Fibroblast of mammary gland (primary cell): ENCODE measurements around the gene RBMXL3.
"Not testable (repeated sequence)": the region's sequence is repeated elsewhere in the genome, so short reads cannot be mapped to it uniquely, and the experiment has no call there.

ENCODE experiments used
- DNase-seq: peaks from one replicate; pipeline ENCODE4 v3.0.0-alpha.2; 2010; ENCODE audit warnings: low read depth
- H3K4me3 ChIP-seq: 2 replicates; pipeline ENCODE4 v1.5.1; 2011; ENCODE audit warnings: low read depth, mild to moderate bottlenecking, low read length, moderate library complexity; ENCODE audit not compliant: control insufficient read depth
- TF ChIP-seq, protein P1 (sequence below): conservative IDR thresholded peaks from 2 replicates; pipeline ENCODE4 v1.5.1; 2011; ENCODE audit warnings: low read depth, low read length, inconsistent platforms; ENCODE audit not compliant: control insufficient read depth, insufficient read depth

Gene RBMXL3

DNA sequence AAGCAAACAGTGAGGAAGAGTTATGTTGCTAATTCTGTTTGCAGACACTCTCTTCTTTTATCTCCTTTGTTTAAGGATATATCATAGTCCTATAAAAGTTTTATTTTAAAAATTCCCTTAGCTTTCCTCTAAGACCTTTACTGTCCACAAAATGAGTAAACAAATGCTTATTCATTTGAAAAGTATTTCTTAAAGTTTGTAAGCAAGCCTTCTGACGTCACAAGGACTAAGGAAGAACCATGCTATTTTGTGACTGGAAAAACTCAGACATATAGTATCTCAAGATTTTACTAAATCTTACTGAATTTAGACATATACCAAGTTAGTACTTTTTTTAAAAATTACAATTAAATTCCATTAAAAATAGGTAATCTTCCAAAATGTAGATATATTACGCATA is 5.2 kb upstream of the RBMXL3 start:
- TF ChIP-seq, protein P1, sequence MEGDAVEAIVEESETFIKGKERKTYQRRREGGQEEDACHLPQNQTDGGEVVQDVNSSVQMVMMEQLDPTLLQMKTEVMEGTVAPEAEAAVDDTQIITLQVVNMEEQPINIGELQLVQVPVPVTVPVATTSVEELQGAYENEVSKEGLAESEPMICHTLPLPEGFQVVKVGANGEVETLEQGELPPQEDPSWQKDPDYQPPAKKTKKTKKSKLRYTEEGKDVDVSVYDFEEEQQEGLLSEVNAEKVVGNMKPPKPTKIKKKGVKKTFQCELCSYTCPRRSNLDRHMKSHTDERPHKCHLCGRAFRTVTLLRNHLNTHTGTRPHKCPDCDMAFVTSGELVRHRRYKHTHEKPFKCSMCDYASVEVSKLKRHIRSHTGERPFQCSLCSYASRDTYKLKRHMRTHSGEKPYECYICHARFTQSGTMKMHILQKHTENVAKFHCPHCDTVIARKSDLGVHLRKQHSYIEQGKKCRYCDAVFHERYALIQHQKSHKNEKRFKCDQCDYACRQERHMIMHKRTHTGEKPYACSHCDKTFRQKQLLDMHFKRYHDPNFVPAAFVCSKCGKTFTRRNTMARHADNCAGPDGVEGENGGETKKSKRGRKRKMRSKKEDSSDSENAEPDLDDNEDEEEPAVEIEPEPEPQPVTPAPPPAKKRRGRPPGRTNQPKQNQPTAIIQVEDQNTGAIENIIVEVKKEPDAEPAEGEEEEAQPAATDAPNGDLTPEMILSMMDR, result no peak
- no peak overlapping the region for H3K4me3 ChIP-seq
- peak; percentile 41 for DNase-seq

DNA sequence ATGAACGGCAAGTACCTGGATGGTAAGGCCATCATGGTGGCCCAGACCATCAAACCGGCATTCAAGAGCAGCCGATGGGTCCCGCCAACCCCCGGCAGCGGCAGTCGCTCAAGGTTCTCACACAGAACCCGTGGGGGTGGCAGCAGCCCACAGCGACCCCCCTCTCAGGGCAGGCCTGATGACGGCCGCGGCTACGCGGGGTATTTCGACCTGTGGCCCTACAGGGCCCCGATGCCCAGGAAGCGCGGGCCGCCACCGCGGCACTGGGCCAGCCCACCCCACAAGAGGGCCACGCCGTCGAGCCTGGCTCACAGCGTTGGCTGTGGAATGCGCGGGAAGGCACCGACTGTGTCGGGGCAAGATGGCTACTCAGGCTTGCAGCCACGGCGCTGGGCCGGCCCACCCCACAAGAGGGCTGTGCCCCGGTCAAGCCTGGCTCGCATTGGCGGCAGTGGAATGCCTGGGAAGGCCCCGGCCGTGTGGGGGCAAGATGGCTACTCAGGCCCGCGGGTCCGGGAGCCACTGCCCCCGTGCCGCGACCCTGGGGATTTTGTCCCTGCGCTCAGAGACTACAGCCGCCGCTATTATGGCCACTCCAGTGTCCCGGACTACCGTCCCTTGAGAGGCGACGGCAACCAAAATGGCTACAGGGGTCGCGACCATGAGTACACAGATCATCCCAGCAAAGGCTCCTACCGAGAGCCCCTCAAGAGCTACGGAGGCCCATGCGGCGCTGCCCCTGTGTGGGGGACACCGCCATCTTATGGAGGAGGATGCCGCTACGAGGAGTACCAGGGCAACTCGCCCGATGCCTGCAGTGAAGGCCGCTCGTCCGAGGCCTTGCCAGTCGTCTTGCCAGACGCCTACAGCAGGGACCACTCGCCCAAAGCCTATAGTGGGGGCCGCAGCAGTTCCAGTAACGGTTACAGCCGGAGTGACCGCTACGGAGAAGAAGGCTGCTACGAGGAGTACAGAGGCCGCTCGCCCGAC is 731 bp downstream of the RBMXL3 start:
- TF ChIP-seq, protein P1, result no peak
- DNase-seq, result no peak
- no peak overlapping the region for H3K4me3 ChIP-seq

DNA sequence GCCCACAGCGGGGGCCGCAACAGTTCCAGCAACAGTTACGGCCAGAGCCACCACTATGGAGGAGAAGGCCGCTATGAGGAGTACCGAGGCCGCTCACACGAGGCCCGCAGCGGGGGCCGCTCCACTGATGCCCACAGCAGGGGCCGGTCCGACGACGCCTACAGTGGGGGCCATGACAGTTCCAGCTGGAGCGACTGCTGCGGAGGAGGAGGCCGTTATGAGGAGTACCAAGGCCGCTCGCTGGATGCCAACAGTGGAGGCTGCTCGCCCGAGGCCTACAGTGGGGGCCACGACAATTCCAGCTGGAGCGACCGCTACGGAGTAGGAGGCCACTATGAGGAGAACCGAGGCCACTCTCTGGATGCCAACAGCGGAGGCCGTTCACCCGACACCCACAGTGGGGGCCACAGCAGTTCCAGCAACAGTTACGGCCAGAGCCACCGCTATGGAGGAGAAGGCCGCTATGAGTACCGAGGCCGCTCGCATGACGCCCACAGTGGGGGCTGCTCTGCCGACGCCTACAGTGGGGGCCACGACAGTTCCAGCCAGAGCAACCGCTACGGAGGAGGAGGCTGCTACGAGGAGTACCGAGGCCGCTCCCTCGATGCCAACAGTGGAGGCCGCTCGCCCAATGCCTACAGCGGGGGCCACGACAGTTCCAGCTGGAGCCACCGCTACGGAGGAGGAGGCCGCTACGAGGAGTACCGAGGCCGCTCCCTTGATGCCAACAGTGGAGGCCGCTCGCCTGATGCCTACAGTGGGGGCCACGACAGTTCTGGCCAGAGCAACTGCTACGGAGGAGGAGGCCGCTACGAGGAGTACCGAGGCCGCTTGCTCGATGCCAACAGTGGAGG is 1.7 kb downstream of the RBMXL3 start:
- DNase-seq, result no peak
- no peak overlapping the region for H3K4me3 ChIP-seq
- TF ChIP-seq, protein P1, result no peak

DNA sequence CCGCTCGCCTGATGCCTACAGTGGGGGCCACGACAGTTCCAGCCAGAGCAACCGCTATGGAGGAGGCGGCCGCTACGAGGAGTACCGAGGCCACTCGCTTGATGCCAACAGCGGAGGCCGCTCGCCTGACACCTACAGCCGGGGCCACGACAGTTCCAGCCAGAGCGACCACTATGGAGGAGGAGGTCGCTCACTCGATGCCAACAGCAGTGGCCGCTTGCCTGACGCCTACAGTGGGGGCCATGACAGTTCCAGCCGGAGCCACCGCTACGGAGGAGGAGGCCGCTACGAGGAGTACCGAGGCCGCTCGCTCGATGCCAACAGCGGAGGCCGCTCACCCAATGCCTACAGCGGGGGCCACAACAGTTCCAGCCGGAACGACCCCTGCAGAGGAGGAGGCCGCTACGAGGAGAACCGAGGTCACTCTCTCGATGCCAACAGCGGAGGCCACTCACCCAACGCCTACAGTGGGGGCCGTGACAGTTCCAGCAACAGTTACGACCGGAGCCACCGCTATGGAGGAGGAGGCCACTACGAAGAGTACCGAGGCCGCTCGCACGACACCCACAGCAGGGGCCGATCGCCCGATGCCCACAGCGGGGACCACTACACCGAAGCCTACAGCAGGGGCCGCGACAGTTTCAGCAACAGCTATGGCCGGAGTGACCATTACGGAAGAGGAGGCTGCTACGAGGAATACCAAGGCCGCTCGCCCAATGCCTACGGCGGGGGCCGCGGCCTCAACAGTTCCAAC is 2.5 kb downstream of the RBMXL3 start:
- H3K4me3 ChIP-seq, result no peak overlapping the region
- DNase-seq, result no peak
- TF ChIP-seq, protein P1, result no peak

DNA sequence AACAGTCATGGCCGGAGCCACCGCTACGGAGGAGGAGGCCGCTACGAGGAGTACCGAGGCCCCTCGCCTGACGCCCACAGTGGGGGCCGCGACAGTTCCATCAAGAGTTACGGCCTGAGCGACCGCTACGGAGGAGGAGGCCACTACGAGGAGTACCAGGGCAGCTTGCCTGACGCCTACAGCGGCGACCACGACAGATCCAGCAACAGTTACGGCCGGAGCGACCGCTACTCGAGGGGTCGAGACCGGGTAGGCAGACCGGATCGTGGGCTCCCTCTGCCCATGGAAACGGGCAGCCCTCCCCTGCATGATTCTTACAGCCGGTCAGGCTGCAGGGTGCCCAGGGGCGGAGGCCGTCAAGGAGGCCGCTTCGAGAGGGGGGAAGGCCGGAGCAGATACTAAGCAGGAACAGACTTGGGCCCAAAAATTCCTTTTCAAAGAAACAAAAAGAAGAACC is 3.1 kb downstream of the RBMXL3 start:
- DNase-seq, result no peak
- TF ChIP-seq, protein P1, result no peak
- H3K4me3 ChIP-seq, result no peak overlapping the region

DNA sequence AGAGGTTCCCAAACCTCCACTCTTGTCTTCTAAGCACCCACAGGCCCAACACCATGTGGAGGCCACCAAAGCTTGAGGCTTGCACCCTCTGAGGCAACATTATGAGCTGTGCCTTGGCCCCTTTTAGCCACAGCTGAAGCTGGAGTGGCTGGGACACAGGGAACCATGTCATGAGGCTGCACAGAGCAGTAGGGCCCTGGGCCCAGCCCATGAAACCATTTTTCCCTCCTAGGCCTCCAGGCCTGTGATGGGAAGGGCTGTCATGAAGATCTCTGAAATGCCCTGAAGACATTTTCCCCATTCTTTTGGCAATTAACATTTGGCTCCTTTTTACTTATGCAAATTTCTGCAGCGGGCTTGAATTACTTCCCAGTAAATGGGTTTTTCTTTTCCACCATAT is 14.8 kb downstream of the RBMXL3 start:
- TF ChIP-seq, protein P1, result no peak
- H3K4me3 ChIP-seq, result no peak overlapping the region
- DNase-seq, result no peak

DNA sequence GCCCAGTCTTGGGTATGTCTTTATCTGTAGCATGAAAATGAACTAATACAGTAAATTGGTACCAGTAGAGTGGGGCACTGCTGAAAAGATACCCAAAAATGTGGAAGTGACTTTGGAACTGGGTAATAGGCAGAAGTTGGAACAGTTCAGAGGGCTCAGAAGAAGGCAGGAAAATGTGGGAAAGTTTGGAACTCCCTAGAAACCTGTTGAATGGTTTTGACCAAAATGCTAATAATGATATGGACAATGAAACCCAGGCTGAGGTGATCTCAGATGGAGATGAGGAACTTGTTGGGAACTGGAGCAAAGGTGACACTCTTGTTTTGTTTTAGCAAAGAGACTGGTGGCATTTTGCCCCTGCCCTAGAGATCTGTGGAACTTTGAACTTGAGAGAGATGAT is 20.3 kb downstream of the RBMXL3 start:
- H3K4me3 ChIP-seq, DNase-seq: not testable (repeated sequence)
